HG03442 (cell line): ENCODE results near the gene LYVE1.
A peak's percentile ranks its signal among the peaks of the same experiment; 100 is the strongest.
"Not testable (repeated sequence)": the region's sequence is repeated elsewhere in the genome, so short reads cannot be mapped to it uniquely, and the experiment has no call there.

Source experiments
- ATAC-seq: cut with Tn5 transposase; IDR thresholded peaks from one replicate; pipeline ENCODE4 v1.9.1; 2021; ENCODE audit warnings: mild to moderate bottlenecking, moderate library complexity; ENCODE audit not compliant: unreplicated experiment

LYVE1 gene, protein sequence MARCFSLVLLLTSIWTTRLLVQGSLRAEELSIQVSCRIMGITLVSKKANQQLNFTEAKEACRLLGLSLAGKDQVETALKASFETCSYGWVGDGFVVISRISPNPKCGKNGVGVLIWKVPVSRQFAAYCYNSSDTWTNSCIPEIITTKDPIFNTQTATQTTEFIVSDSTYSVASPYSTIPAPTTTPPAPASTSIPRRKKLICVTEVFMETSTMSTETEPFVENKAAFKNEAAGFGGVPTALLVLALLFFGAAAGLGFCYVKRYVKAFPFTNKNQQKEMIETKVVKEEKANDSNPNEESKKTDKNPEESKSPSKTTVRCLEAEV

DNA sequence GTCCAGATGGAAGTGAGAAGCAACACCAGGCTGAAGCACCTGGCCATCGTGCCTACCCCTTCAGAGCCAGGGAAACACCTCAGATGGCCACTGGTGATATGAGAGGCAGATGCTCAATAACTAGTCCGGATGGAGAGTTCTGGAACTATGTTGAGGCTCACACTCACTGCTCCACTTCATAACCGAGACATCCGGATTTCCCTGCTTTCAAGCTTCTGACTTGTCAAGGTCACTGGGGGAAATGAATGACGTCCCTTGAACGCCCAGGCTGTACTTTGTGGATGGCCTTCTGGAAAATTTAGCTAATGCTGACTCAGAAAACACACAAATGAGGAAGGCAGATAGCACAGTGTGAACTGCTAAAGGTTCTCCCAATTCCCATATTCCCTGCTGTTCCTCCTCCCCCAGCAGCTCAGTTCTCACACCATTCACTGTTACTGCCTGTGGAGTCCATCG, at the start of gene LYVE1:
TSS of gene LYVE1 (minus strand) at position 180 of the 456 bp plus-strand sequence. CDS start at position 47, 133 bp downstream.
- ATAC-seq, result no peak

DNA sequence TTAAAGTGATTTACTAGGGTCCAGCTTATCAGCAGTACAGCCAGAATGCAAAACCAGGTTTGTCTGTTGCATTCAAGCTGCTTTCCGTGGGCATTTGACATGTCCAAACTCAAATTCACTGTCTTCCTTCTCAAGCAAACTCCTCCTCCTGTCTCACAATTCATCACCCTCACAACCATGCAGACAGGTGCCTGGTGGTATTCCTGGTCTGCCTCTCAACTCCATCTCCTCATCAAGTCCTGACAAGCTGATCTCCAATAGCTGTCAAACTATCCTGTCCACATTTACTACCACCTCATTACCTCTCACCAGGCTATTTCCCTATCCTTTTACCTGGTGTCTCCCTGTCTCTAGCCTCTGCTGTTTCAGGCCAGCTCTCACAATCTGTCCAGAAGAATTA, 49.1 kb upstream of the LYVE1 start:
- ATAC-seq, result no peak

DNA sequence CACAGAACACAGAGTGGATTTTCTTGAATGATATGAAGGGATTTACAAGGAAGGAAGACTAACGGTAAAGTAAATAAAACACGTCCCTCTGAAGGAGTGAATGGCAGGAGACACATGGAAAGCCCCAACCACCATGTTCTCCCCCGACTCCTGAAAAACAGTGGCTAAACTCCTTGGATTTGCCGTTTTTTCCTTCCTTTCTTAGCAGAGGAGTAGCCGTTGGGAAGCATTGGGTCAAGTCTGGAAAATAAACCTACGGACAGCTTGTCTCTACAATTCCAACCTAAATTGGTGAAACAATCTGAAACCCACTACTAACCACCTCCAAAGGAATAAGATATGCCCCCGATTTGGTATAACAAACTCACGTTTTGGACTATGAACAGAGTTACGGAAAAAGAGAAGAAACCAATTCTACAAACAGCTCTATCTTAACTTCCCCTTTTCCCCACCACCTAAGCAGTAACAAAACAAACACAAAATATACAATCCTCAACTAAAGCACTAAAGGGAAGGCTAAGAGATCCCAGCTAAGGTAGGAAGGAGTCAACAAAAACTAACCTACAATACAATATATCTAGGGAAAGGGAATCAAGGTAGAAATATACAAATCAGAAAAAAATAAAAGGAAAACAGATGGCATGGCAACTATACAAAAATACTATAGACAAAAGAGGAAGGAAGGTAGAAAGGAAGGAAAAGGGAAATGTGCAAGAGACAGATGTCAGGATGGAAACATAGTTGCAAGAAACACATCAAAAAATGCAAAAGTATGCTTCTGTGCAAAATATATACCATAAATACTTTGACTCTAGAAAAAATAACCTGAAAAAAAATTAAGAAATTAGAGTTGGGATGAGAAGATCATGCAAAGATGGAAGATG, 43.8 kb upstream of the LYVE1 start:
- no peak for ATAC-seq

- no peak for ATAC-seq
These were observed 41.2 kb upstream of the LYVE1 start for GRCh38 chr11:10609636-10610035.

- no peak for ATAC-seq
These were observed 40.1 kb upstream of the LYVE1 start for GRCh38 chr11:10608584-10608983.

DNA sequence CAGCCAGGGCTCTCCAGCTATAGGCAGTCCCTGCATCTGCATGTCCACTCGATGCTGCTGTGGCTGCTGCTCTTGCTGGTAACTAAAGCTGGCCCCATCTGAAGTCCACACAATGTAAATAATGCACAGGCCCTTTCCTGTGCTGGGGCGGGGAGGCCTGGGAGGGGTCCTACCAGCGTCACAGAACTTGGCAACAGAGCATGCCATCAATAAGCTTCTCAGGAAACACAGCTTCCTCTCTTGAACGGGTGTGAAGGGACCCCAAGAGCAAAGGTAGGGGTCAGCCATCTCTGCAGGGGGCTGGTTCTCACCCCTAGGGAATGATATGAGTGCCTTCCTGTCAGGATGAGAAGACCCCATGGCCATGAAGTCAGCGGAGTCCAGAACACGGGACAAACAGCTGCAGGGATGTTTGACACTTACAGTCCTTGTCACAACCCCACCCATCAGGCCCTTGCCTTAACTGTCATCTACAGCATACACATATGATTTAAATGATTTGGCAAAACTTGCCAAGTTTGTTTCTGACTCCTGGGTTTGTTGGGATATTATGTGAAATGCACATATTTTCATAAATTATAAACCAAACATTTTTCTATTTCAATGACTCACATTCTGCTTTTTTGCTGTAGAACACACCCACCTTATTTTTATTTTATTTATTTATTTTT, 39.1 kb upstream of the LYVE1 start:
- no peak for ATAC-seq

DNA sequence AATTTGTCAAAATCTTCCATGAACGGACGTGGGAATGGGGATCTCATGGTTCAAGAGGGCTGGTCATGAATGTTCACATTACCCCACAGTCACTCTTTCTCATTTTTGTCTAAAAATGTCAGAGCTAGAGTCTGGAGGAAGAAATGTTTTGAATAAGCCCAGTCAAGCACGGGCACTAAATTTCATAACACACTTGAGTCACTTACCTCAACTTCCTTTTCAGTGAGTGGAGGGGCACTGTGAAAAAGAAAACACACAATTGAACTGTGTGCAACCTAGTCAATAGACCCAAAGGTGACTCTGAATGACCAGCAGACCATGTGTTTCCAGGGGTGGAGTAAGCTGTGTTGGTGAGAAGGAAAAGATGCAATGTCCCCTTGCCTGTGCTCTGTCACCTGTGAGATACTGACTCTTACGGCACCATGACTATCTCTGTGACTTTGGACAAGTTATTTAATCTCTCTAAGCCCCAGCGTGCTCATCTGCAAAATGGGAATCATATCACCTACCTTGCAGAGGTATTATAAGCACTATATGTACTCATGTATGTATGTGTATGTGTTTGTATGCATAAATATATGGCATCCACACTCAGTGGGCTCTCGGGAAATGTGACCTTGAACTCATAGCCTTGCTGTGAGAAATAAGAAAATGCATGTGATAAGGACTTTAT, 38.2 kb upstream of the LYVE1 start:
- peak; percentile 65 for ATAC-seq

DNA sequence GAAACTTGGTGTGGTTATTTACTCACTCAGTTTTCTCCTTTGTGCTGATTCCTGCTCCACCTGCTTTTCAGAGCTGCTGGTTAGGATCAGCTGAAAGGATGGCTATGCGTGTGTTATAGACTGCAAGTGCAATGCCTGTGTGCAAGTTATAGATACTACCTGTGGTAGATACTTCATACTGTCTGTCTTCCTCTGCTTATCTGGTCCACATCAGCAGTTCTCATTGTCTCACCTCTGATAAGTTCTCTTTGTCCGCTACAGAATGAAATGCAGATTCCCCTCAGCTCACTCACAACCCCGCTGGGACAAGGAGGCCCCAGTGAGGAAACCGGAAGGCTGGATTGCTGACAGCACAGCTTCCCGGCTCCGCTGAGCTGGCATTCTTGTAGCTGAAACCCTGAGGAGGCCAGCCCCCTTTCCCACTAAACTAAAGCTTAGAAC, 37.5 kb upstream of the LYVE1 start:
- no peak for ATAC-seq

DNA sequence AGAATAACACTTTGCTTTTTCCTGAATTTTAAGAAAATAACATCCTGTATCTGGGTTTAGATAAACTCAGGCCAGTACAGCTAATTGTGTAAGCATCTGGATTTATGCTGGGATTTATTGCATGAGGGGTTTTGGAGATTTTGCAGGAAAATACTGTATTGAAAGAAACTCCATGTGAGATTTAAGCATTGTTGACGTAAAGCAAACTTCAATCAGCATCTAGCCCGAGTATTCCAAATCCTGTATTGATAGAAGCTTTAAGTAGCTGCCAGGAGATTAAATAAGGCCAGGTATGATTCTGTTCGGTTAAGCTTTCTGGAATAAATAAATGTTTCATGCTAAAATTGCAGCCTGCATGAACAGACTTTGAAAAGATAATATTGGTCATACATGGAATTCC, 36.3 kb upstream of the LYVE1 start:
- no peak for ATAC-seq

DNA sequence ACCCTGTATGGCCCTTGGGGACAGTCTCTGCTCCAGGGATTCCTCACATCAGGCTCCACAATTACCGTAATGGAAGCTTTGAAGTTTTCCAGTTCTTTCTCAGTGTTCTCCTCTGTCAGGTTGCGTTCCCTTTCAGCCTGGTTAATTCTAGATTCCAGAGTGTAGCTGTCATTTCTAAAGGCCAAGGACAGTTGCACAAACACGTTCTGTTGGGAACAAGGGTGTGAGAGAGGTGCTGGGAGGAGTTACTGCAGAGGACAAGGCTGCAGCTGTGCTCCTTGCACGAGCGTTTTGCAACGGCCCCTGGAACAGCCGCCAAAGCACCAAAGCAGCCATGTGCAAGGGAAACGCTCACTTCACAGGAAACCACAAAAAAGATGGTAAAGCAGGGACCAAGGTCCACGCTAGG, 35.9 kb upstream of the LYVE1 start:
- no peak for ATAC-seq

- ATAC-seq, result no peak
These were observed 35.3 kb upstream of the LYVE1 start for GRCh38 chr11:10603721-10604297.

GRCh38 chr11:10602945-10603344, 34.5 kb upstream of the LYVE1 start:
- ATAC-seq, result no peak

DNA sequence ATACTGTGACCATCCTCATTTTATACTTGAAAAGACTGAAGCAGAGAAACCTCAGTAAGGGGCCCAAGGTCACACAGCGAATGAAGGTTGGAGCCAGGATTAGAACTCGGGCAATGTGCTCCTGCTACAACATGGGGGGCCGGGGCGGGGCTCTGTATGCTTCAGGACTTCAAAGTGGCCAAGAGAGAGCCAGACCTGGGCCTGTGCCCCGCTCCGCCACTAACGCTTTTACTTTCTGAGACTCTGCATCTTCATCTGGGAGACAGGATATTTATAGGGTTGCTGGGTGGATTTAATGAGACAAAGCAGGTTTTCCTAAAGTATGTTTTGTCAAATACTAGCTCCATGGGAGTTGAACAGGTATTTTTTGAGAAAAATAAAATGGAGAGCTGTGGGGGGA, 33.9 kb upstream of the LYVE1 start:
- ATAC-seq, result no peak

DNA sequence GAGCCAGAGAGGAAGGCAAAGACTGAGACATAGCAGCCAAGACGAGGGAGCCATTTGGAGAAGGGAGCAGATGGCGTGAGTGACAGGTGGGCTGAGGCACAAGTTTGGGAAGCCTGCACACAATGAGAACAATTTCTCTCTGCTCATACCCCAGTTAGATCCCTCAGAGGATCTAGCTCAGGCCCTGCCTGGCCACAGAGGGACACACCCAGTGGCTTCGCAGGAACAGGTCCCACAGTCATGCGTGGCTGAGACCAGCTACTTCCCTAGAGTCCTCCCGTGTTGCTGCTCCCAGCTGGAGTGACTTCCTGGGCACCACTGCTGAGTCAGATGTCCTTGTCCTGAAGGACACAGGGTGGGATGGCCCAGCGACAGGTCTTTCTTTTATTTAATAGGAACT, 33.4 kb upstream of the LYVE1 start:
- no peak for ATAC-seq

DNA sequence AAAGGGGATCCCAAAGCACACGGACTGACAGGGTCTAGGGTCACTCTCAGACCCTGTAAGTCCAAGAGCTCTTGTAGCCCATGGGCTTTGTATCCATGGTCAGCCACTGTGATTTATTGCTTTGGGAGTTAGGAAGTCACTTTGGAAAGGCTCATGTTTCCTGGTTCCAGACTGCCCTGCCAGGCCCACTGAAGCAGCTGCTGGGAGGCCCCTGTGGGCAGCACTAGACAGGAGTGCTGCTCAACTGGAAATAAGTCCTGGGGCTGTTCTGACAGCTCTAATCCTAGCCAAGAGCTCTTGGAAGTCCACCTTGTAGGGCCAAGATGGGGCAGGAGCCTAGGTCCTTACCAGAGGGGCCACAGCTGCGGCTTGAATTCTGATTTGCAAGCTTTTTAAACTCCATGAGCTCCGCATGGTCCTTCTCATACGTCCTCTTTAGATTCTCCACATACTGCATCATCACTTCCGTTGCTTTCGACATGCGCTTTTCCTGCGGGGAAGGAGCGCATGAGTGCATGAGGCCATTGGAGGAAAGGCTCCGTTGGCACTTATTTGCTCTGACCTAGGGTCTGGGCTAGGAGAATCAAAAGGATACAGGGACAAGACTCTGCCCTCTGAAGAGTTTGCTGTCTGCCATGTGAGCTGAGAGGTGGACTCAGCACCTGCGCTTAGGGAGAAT, 32.2 kb upstream of the LYVE1 start:
- ATAC-seq, result no peak

GRCh38 chr11:10599388-10600175, 31.1 kb upstream of the LYVE1 start:
- no peak for ATAC-seq

- ATAC-seq, result no peak
These were observed 30.4 kb upstream of the LYVE1 start for GRCh38 chr11:10598816-10599215.

DNA sequence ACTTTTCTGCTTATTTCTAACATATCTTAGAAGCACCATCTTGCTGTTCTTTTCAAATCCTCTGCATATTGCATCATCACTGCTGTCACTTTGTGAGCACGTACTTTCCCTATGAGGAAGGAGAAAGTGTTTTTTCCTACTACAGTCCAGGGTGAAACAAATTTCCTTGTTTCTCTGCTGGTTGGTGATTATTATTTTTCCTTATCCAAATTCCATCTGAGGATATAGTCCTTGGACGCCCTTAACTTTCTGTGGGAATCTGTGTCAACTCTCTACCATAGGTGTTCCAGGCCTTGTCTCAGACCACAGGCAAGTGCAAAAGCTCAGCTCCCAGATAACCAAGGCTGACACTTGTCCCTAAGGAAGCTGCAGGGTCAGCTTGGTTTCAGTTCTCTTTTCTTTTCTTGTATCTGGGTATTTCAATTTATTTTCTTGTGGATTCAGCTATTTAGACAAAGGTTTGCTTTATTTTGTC, 29.4 kb upstream of the LYVE1 start:
- ATAC-seq, result no peak

DNA sequence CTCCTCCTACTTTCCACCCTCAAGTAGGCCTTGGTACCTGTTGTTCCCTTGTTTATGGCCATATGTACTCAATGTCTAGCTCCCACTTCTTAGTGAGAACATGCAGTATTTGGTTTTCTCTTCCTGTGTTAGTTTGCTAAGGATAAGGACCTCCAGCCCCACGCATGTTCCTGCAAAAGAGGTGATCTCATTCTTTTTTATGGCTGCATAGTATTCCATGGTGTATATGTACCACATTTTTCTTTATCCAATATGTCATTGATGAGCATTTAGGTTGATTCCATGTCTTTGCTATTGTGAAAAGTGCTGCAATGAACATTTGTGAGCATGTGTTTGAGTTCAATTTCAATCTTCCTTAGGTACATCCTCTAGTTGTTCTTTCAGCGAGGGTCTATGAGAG, 27.4 kb upstream of the LYVE1 start:
- ATAC-seq, result not testable (repeated sequence)
